KBM-7 (cell line): ENCODE data around the gene CDC14A.
"Not testable (repeated sequence)": the region's sequence is repeated elsewhere in the genome, so short reads cannot be mapped to it uniquely, and the experiment has no call there.

Source experiments
- DNase-seq: peaks from one replicate; pipeline ENCODE4 v3.0.0-alpha.2; 2015
- in situ Hi-C: fragments of 300-500 bp; cut with MboI; formaldehyde crosslinking; loops from 2 replicates; pipeline ENCODE4 v1.14.3; 2020; ENCODE audit warnings: low sequenced_read_pairs, low pct_unique_long_range_greater_than_20kb, mixed read lengths

CDC14A gene

DNA sequence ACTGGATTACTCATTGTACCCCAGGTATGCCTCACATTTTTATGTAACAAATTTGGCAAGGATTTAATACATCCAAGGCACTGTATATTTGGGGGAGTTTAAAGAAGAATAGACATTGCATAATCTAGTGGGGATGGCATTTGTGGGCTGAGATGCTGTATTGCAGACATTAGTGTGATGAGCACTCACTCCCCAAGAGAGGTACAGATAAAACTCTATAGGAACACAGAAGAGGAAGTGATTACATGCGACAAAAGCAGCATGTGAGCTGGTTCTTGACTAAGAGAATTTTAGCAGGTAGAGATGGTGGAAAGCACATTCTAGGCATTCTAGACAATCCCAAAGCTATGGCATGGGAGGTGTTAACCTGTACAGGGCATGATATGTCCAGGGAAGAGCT, 24.2 kb upstream of the CDC14A start:
- in situ Hi-C loops: no loop called here
- peak; percentile 38 for DNase-seq

DNA sequence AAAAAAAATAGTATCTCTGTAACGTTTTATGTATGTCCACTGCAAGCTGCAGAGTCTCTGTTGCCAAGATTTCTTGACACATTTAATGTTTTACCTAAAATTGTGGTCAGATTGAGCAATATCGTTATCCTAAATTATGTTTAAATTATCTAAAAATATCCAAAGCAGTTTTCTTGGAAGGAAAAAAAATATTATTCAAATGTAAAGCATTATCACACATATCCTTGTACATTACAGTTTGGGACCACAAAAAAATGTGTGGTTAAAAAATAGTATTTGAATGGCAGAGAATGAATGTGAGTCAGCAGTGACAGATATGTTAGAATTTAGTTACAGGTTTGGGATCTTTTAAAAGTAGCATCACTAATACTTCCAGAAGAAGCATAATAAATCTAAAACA, 21.2 kb upstream of the CDC14A start:
- in situ Hi-C loops, DNase-seq: not testable (repeated sequence)

DNA sequence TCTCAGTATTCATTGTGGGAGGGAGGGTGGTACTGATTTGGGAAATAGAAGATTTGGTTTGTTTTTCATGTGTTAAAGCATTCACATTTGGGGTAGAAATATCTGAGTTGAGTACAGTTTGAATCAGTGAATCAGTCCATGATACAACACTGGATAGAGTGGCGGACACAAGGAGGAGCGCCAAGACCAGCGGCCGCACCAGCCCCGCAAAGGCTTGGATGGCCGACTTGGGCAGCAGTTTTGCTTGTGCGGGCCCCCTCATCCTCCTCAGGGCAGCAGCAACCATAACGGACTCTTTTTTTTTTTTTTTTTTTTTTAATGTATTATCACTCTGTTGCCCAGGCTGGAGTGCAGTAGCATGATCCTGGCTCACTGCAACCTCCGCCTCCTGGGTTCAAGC, 20.0 kb upstream of the CDC14A start:
- no peak for DNase-seq
- in situ Hi-C loops: no loop called here

- in situ Hi-C loops: no loop called here
- no peak for DNase-seq
Measured at GRCh38 chr1:100335436-100335835, 16.9 kb upstream of the CDC14A start.

- DNase-seq, in situ Hi-C loops: not testable (repeated sequence)
Measured at GRCh38 chr1:100337878-100338277, 14.4 kb upstream of the CDC14A start.

DNA sequence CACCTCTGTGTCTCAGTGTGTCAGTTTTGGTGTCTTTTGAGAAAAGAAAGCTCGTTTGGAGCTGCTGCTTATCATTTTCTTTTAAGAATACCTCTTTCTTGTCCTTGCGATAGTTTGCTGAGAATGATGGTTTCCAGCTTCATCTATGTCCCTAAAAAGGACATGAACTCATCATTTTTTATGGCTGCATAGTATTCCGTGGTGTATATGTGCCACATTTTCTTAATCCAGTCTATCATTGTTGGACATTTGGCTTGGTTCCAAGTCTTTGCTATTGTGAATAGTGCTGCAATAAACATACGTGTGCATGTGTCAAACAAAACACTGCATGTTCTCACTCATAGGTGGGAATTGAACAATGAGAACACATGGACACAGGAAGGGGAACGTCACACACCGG, 12.6 kb upstream of the CDC14A start:
- DNase-seq, in situ Hi-C loops: not testable (repeated sequence)

- in situ Hi-C loops: no loop called here
Measured at GRCh38 chr1:100340494-100340893, 11.8 kb upstream of the CDC14A start.

DNA sequence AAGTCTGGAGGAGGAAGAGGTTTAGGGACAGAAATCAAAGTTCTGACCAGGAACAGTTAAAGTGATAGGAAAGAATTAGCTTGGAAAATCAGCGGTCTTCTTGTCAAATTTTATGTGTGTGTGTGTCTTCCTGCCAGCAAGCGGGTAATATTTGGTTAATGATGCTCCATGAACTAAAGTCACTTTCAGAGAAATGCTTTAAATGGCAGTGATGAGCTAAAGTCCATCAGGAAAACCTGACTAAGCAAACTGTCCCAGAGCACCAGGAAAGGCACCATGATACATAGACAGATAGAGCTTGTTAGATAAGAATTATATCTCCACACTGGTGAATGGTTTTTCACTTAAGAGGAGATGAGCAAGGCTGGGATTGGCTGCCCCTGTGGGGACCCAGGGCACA, 10.0 kb upstream of the CDC14A start:
- in situ Hi-C loops: no loop called here
- no peak for DNase-seq

More at GRCh38 chr1:100340494-100340893, 11.8 kb upstream of the CDC14A start:
- no peak for DNase-seq

GRCh38 chr1:100343897-100344296, 8.4 kb upstream of the CDC14A start:
- no peak for DNase-seq
- in situ Hi-C loops: no loop called here

DNA sequence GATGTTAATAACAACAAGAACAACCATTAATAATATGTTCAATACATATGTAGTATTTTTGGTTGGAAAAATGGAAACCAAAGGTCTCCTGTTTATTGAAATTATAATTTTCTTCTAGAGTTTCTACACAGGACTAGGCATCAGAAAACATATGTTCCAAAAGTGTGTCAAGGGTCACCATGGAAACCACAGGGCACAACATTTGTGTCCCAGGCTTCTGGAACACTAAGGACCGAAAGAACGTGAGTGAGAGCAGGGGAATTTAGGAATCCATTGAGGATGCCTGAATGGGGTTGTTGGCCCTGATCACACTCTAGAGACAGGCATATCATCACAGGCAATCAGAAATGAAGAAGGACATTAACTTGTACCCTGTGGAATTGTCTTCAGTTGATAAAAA, 7.5 kb upstream of the CDC14A start:
- no peak for DNase-seq
- in situ Hi-C loops: no loop called here

- no peak for DNase-seq
- in situ Hi-C loops: no loop called here
Measured at GRCh38 chr1:100346387-100346786, 5.9 kb upstream of the CDC14A start.

DNA sequence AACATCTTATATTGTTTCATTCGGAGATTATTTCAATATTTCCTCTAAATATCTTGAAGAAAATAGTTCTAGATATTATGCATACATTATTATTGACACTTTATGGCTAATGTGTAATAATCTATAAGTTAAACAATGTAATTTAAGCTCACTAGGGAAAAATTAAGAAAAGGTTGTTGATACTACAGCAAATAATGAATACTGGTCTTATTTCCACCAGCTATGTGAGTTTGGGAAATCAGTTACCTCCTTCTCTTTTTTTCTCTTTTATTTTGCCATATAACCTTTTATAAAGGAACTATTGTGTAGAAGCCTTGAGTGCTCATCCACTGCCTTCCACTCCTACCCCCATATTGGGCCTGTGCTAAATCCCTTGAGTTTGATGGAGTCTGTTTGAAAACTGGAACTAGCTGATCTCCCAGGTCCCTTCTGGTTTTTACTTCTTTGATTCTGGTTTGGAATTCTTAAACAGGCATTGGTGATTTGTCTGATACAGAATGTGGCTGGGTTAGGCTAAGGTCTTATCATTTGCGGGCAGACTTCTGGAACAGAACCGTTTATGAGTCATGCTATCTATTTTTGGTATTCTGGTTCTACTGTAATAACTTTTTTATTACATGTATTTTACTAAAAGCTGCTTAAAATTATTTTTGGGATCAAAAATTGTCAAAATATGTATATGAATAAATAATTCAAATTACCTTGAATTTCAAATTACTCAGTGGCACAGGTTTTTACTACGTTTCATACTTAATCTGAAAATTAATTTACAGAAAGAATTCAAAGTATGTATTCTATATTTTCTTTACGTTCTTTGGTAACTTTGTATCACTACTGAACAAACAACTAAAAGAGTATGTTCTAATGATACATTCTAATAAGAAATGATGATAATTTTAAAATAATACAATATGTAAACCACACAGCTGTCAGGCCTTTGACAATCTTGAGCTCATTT, 5.0 kb upstream of the CDC14A start:
- DNase-seq: no peak
- in situ Hi-C loops: no loop called here

DNA sequence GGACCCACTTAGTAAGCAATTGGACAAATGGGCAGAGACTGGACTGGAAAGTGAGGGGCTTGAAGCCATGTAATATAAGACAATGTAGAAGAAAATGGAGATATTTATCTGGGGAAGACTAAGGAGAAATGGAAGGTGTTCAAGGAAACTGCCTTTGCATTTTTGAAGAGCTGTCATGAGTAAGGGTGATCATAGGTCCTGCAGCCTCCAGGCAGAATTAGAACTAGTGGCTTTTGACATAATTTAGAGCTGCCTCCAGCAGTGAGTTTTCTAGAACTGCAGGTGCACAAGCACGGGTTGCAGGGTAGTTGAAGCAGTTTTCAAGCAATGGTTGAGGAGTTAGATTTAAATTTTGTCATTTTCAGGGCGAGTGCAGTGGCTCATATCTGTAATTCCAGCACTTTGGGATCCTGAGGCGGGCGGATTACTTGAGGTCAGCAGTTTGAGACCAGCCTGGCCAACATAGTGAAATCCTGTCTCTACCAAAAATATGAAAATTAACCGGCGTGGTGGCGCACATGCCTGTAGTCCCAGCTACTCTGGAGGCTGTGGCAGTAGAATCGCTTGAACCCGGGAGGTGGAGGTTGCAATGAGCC, 3.7 kb upstream of the CDC14A start:
- in situ Hi-C loops: no loop called here
- no peak for DNase-seq

- no peak for DNase-seq
- in situ Hi-C loops: no loop called here
Measured at GRCh38 chr1:100349246-100349645, 3.1 kb upstream of the CDC14A start.

DNA sequence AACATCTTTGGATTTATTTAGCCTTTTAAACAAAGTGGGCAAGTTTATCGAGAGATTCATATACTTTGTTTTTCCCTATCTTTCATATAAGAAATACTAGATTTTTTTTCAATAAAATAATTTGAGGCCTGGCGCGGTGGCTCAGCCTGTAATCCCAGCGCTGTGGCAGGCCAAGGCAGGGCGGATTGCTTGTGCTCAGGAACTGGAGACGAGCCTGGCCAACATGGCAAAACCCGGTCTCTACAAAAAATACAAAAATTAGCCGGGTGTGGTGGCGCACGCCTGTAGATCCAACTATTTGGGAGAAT, 1.6 kb upstream of the CDC14A start:
- no peak for DNase-seq

GRCh38 chr1:100351095-100351887, 1.0 kb upstream of the CDC14A start:
- DNase-seq: peak; percentile 96
- in situ Hi-C loops: no loop called here

More for the DNA sequence above, 1.6 kb upstream of the CDC14A start:
- in situ Hi-C loops: no loop called here

DNA sequence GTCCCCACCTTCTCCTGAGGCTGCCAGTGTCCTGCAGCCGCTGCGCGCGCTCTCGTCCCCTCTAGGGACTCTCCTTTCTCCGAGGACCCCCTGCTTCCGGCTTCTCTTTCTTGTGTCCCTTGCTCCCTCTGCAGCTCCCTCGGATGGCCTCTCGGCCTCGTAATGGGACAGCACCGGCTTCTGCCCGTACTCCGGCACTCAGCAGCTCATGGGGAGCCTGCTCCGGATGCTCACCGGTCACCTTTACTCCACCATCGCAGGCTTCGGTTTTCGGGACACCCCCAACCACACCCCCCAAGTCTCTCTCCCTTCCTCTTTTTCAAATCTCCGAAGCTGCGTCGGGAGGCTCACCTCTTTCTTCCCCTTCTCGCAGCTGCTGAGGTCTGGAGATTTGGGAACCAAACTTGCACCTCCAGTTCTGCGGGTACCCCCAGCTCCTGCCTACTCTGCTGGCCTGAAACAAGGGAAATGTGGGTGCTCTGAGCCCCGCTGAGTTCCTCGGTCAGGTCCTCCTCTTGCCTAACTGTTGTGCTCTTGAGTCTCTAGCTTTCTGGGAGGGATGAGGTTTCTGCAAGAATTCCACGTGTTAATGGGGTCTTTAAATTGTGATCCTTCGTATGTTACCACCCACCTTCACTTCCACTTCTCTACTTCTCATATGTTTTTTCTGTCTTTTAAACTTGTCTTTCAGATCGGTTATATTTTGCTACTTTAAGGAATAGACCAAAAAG, 930 bp downstream of the CDC14A start:
- DNase-seq: peak; percentile 77
- in situ Hi-C loops: no loop called here

GRCh38 chr1:100353988-100354387, 1.7 kb downstream of the CDC14A start:
- in situ Hi-C loops: no loop called here
- no peak for DNase-seq

DNA sequence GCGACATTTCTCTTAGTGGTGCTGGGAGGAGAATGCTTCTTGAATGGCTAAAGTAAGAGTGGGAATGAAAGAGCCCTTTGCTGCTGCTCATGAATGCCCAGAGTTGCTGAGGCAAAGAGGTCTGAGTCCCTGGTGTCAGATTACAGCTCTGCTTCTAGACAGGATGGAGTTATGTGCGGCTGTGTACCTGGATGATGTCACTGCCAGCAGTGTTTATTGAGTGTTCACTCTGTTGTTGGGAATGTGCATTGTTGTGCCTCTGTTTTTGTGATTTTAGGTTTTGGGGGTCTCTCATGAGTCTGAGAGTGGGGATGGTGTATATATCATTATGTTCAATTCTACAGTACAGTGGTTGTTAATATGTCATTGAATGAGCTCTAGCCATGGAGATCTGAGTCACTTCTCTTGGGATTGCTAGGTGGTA, 2.7 kb downstream of the CDC14A start:
- in situ Hi-C loops: no loop called here
- DNase-seq: no peak
